Prostate gland (tissue), 2 donors: ENCODE data around the gene UGT1A6. TPM values are rescaled to one million over a fixed set of nuclear protein-coding genes. Genes with fewer than 3 reads are reported as not detected.

Source experiments
- total RNA-seq, 2 donors: library from RNA; depleted of rRNA; stranded (reverse); fragments of >200 nt; gene quantifications; one replicate each; pipeline ENCODE4 v1.1.0, GENCODE V29; 2016

Gene UGT1A6
- total RNA-seq, 2 donors from 2014 or later = 0.85 to 6.6 TPM

Other genes starting within 250 kb of the UGT1A6 start
- 10 to 100 TPM; 45.1 to 50.2 TPM for gene USP40, start 126.1 kb upstream of the UGT1A6 start, total RNA-seq
- not detected for gene UGT1A8, start 75.3 kb upstream of the UGT1A6 start, total RNA-seq
- gene UGT1A10, start 56.4 kb upstream of the UGT1A6 start, total RNA-seq = not detected
- gene UGT1A9, start 21.0 kb upstream of the UGT1A6 start, total RNA-seq = not detected
- under 1 TPM in 1 of 2 donors, not detected in 1; 0.46 TPM for gene UGT1A7, start 11.0 kb upstream of the UGT1A6 start, total RNA-seq
- gene UGT1A5, start 20.0 kb downstream of the UGT1A6 start, total RNA-seq = under 1 TPM in 1 of 2 donors, not detected in 1; 0.41 TPM
- gene UGT1A4, start 25.8 kb downstream of the UGT1A6 start, total RNA-seq = not detected
- under 1 TPM in 1 of 2 donors, not detected in 1; 0.64 TPM for gene UGT1A3, start 36.2 kb downstream of the UGT1A6 start, total RNA-seq
- under 1 TPM; 0.11 to 0.32 TPM for gene UGT1A1, start 67.4 kb downstream of the UGT1A6 start, total RNA-seq
- 1 to 10 TPM in 1 of 2 donors, not detected in 1; 2.3 TPM for gene MROH2A, start 85.4 kb downstream of the UGT1A6 start, total RNA-seq
- gene HJURP, start 161.6 kb downstream of the UGT1A6 start, total RNA-seq = 1 to 10 TPM; 1.7 to 4.2 TPM
- 10 to 100 TPM; 71.1 to 71.3 TPM for gene TRPM8, start 224.5 kb downstream of the UGT1A6 start, total RNA-seq